NCI-H146 (cell line): ENCODE data around the gene SUN5.
A peak's percentile ranks its signal among the peaks of the same experiment; 100 is the strongest.

Experiments used
- DNase-seq: peaks from one replicate; lab custom pipeline; 2025; lab: John Stamatoyannopoulos, UW

The SUN5 gene

DNA sequence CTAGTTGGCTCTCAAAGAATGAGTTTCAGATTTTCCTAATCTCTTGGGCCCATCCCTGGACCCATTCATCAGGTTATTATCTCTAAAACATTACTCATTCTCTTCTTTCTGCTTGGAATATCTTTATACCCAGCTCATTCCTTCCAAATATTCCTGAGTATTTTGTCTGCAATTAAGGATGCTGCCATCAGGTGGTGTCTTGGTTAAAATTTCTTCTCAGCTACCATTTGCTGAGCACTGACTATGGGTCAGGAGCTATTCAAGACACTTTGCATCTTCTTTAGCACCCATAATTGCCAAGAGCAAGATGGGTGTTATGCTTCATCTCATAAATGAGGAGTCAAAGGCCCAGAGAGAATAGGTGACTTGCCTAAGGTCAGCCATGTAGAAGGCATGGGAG, 8.4 kb downstream of the SUN5 start:
- no peak for DNase-seq

DNA sequence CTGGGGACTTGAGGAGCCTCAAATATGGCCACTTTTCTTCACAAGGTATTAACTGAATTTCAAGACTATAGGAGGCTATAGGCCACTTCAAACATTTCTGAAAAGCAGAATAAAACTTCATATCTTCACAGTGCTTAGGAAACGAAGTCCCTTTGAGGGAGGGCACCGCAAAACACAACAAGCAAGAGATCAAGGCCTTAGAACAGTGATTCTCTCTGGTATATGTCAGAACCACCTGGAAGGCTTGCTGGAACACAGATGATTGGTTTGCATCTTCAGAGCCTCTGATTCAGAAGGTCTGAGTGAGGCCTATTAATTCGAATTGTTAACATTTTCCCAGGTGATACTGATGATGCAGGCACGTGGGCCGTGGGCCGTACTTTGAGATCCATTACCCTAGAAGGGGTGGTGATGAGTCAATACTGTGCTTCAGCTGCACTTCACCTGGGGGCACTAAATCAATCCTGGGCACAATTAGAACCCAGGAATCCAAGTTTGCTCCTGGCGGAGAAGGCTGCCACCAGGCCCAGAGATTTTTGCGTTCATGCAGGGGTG, 10.7 kb downstream of the SUN5 start:
- no peak for DNase-seq

DNA sequence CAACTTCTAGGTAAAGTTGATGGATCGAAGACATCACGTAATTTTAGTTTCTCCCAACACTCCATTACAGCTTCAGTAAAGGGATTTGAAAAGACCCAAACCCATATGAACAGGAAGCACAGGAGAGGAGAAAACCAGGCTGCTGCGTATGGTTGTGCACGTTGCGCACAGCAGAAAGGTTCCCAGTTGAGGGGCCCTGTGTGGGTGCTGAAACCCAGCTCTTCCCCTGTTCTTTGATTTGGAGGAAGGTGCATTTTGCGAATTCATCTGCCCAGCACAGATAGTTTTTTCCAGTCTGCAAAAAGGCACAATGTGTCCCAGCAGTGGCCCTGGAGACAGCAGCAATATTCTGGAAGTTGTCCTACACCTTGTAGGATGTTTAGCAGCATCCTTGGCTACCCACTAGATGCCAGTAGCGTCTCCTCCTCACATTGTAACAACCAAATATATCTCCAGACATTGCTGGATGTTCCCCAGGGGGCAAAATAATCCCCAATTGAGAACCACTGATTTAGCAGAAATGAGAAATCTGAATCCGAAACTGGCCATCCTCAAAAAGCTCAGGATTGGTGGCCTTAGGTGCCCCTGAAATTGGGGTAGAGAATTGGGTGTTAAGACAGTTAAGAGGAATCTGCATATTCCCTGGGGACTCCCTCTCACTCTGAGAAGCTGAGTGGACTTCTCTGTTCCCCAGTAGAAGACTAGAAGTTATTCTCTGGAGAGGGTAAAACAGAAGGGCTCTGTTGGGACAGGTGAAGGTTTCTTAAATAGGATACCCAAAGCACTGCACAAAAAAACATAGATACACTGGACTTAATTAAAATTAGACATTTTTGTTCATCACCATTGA, 12.2 kb downstream of the SUN5 start:
- no peak for DNase-seq

DNA sequence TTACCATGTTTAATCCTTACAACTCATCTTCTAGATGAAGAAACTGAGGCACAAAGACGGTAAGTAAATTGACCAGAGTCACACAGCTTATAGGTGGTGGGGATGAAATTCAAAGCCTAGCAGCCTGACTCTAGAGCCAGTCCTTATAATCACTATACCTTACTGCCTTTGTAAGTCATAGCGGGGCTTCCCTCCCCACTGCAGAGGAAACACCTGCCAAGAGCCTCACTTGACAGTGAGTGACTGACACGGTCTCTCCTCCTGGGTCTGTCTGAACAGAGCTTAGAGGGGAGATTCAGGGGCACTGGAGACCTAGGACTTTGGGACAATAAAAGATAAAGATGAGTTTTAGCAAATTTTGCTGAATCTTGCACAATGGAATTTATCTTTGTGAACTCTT, 12.8 kb downstream of the SUN5 start:
- DNase-seq: no peak

DNA sequence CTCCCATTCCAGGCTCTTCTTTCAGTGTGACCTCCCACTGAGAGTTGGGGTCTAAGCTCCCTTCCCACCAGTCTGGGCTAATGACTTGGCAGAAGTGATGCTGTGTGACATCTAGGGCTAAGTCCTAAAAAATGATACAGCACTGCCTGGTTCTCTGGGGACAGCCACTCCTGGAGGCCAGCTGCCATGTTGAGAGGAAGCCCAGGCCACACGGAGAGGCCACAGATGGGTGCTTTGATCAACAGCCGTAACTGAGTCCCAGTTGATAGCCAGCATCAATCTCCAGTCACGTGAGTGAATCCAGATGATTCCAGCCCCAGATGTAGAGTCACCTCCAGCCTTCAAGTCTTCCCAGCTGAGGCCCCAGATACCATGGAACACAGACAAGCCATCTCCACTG, 13.8 kb downstream of the SUN5 start:
- no peak for DNase-seq

DNA sequence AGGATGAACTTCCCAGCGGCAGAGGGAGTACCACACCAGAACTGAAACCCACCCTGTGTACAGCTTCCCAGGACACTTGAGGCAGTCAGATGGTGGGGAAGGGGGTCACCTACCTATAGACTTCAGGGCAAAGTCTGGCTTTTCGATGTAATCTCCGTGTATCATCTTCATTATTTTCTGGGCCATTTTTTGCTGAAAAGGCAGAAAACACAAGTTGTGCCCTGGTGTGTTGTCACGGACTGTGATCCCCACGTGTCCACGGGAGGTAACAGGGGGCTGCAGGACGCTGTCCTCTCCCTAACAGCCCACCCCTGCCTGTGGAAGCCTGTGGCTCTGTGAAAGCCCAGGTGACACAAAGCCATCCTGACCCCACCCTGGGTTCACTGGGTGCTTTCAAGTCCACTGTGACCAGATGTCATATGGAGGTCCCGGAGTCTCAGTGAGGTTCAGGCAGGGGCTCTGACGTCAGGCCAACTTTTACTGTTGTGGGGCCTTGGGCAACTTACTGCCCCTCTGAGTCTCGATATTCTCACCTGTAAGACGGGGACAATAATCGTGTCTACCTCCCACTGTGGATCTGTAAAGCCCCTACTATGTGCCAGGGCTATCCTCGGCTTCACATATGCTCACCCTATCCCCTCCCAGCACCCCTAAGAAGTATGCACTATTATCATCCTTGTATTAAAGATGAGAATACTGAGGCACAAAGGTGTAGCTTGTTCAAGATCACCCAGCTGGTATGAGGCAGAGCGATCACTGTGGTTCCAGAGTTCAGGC, 14.5 kb downstream of the SUN5 start:
- DNase-seq: no peak

DNA sequence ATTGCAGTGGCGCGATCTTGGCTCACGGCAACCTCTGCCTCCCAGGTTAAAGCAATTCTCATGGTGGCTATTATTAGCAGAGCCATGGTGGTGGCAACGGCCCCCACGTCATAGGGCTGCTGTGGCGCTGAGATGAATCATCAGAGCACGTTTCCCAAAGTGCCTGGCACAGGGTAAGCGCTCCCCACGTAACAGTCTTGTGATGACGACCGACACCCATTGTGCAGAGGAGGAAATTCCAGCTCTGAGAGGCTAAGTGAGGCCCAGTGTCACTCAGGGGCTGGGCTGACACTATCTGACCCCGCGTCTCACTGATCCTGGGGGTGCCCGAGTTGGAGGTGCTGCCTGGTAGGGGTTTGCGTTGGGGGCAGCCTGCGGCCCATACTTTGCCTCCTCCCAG, 16.2 kb downstream of the SUN5 start:
- DNase-seq: no peak

DNA sequence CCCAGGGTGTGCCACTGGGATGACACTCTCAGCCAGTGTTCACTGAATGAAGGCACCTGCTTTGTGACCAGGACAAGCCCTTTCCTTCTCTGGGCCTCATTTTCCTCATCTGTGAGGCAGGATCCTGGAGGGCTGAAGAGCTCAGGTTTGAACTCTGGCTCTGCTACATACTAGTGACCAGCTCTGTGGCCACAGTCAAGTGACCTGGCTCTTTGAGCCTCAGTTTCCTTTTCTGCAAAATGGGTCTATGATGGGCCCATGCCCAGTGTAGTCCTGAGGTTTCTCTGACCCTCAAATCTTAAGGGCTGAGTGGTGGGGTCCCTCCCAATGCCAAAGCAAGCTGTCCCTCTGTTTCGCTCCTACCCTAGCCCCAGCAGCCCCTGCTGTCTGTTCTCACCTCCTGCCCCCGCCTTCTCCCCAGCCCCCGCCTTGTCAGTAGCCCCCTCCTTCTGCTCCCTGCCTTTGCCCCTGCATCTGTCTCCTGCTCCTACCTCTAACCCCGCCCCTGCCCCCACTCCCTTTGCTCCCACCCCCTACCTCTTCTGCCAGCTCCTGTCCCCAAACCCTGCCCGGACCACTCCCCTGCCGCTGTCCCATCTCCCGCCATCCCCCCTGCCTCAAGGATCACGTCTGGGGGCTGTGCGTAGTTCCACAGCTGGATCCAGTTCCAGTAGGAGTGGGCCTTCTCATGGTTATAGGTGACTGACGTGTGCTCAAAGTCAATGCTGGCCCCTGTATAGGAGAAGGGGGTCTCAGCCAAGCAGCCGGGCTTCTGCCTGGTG, 17.0 kb downstream of the SUN5 start:
- DNase-seq: no peak

DNA sequence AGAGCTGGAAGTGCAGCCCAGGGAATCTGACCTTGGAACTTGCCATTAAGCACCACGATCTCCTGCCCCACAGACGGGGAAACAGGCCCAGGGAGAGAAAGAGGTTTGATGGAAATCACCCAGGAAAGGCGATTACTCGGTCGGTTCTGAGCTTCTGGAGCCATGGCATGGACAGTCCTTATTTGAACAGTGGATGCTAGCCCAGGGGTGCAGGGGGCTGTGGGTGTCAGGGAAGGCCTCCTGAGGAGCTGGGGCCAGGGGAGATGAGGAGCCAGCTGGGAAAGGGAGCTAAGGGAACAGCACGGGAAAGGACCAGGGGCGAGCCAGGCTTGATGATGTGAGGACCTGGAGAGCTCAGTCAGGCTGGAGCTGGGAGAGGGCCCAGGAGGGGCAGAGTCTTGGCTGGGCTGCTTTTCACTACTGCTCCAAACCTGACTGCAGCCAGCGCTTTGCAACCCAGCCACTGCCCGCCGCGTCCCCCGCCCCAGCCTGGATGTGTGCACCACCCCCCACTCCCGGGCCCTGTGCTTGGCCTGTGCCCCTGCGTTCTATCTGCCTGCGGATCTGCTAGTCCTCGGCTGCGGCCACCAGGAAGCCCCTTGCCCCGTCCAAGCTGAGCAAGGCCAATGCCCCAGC, 17.8 kb downstream of the SUN5 start:
- DNase-seq: no peak

DNA sequence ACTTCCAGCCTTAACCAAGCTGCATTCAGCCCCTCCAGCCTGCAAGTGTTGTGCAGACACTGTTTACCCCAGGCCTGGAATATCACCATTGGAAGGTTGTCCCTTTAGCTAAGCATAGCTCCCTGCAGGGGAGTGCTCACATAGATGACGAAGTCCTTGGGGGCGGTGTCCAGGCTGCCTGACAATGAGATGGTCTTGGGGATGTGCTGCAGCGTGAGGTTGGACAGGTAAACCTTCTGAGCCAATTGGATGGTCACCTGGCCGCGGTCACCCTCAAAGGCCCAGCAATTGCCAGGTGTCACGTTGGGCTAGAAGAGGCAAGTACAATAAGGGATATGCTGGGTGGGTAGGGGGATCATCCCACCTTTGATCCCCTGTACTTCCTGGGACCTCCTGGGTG, 18.6 kb downstream of the SUN5 start:
- no peak for DNase-seq

DNA sequence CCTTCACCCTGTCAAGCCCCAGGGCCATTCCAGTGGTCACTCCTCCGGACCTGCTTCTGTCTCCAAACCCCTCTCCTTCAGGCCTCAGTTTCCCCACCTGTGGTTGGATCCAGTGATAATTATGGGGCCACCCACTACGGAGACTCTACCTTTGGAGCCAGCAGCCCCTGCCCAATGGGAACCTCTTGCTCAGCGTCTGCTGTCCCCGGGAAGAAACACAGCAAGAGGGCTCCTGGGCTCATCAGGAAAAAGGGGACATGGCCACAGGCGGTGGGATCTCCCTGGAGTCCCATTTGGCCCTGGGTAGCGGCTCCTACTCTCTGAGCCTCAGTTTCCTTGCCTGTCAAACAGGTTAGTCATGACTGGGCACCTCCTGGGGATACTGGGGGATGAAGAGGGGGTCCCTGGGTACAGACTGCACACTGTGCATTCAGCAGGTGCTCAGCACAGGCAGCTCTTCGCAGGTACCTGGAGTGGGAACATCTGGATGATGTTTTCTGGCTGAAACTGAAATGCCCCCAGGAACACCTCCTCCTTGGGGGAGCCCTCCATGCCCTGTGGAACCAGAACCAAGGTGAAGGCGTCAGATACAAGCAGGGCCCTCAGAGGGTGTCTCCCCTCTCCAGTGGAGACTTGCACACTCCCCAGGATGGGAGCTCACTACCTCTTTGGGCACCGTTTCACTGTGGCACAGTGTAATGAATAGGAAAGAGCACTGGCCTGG, 19.4 kb downstream of the SUN5 start:
- no peak for DNase-seq

DNA sequence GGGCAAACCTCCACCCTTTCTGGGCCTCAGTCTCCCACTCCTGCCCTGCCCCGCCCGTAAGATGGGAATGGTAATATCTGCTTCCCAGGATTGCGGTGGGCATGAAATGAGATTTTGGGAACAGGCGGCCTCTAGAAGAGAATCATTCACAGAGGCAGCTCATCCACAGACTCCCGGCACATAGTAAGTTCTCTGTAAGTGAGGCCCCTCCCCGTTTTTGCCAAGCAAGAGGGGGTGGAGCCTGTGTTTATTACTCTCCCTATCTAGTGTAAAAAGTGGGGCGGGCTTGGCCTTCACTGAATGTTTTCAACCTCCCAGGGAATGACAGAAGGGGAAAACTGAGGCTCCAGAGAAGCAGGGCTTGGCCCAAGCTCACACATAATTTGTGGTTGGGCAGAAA, 20.0 kb downstream of the SUN5 start:
- no peak for DNase-seq

DNA sequence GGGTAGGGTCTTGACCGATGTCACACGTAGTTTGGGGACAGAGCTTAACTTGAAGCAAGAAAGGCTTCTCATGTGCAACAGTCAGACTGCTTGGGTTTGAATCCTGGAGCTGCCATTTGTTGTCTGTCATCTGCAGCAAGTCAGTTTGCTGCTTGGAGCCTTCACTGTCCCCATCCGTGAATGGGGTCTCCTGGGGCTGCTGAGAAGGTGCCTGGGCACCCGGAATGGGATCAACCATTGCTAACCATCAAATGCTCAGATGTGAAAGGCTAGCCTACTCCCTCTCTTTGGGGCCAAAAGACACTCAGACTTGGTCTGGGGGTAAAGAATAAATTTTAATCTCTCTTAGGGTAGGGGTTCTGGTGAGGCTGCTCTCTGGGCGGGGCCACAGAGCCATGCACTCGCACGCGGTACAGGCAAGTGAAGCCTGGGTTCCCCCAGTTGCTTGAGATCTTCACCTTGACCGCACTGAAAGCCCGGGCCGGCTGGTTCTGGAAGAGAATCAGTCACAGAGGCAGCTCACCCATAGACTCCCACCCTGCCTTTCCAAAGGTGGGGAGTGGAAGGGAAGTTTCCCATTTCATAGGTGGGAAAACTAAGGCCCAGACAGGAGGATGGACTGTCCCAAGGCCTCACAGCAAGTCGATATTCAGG, 20.6 kb downstream of the SUN5 start:
- no peak for DNase-seq

DNA sequence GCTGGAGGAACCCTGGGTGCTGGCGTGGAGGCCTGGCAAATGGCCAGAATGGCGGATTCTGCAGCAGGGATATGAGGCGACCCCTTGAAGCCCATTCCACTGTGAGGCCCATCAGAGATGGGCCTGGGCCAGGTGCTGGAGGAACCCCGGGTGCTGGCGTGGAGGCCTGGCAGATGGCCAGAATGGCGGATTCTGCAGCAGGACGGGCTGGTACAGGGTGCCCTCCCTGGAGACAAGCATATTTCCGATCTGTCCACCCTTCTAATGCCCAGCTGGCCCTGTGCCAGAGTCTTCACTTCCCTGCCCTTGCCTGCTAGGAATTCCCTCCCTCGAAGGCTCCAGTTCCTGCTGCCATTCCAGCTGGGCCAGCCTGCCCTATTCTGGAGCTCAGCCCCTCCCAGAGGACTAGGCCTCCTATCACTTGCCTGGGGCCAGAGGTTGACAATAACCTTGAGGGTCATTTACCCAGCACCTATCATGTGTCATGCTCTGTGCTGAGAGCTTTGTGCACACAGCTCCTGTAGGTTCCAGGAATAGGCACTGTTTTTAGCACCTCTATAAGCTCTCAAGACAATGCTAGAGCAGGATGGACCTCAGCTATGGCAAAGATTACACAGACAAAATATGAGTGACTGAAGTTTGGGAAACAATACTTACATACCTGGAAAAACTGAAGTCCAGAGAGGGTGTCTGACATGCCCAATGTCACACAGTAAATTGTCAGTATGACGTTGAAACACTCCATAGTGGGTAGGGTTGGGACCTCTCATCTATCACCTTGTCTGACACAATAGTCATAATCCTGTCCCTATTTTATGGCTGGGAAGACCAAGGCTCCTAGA, 21.4 kb downstream of the SUN5 start:
- peak; percentile 36 for DNase-seq

DNA sequence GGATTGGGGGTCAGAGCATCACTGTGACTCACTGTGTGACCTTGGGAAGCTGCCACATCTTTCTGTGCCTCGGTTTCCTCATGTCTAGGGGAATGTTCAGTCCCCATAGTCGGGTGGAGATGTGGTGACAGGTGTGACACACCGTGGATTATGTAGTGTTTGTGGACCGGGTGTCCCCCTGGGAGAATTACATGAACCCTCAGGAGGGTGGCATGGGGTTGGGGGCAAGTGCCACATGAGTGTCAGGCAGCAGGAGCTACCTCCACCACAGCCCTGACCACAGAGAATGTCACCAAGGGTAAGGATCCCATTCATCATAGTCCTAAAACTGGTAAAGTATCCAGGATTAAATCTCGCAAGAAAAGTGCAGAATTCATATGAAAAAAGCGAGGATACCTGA, 23.2 kb downstream of the SUN5 start:
- DNase-seq: no peak

DNA sequence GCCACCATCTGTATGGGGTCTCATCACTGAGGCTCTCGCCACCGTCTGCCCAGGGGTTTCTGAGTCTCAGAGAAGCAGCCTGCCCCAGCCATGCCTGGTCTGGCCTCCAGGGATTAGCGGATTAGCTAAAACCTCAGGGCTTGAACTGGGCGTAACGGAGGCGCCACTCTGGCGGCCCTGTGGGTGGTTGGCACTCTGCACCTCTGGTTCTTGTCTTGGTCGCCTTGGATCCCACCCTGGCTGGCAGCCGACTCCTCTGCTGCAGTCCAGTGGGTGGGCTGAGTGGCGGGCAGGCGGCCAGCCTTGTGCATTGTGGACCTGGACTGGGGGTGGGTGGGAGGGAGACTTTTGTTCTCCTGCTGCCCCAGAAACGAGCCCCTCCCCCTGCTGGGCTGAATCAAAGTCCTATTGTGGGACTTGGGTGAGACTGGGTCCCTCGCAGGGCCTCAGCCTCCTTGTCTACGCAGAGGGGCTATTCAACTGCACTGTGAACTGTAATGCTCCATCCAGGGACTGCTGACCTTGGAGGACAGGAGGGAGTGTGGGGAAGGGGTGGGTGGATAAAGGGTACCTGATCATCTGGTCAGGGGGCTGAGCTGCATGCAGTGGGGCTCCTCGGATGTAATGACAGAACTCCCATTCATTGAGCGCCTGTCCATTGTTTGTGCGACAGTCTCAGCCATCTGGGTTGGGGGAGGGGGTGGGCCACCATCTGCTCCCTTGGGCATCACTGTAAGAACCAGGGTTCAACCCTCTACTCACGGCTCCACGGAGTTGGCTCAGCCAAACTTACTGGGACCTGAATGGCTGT, 23.9 kb downstream of the SUN5 start:
- no peak for DNase-seq

DNA sequence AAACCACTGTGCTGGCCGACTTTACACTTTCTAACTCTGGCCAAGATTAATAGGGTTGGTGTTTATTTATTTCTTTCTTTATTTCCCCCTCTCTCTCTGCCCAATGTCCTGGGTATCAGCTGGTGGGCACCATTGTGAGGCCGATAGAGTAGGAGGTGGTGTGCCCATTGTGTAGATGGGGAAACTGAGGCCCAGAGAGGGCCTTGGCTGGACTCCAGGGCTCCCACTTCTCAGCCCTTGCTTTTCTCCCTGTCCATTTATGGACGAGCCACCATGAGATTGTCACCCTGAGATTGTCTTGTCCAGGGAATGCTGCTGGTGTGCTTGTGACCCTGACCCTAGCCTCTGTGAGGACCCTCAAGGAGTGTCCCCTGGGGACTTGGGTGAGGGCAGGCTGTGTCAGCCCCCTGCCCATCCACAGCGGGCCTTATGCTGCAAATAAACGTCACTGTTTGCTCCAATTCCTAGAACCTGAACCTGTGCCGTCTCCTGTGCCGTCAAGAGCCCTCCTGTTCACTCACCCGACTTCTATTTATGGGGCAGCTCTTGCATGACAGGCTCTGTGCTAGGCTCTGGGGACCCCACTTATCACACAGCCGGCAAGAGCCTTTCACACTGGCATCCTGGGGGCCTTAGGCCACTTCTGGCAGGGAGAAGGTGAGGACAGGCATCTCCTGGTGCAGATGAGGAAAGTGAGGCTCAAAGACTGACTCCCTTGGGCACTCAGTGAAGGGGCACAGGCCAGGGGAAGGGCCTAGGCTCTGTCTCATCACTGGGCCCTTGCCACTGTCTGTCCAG, 24.8 kb downstream of the SUN5 start:
- DNase-seq: no peak

DNA sequence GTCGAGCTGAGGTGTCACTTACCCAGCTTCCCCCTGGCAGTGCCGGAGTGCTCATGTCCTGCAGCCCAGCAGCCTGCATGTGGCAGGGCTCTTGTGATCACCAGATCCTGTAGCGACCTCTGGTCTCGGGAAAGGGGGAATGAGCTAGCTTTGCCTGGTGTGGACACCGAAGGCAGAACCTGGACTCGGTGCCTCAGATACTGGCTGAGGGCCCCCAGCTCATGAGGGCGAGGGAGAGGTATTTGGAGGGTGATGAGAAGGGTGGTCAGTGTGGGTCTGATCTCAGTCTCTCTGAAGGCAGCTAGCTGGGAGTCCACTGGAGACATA, 26.3 kb downstream of the SUN5 start:
- DNase-seq: no peak
